ENCODE results near the gene NOS1AP. TPM values are rescaled to one million over a fixed set of nuclear protein-coding genes. Genes with fewer than 3 reads are reported as not detected.
"Not testable (repeated sequence)": the region's sequence is repeated elsewhere in the genome, so short reads cannot be mapped to it uniquely, and the experiment has no call there.

The NOS1AP gene
- total RNA-seq, 1 donor from 2014 or later, result 2.0 TPM

DNA sequence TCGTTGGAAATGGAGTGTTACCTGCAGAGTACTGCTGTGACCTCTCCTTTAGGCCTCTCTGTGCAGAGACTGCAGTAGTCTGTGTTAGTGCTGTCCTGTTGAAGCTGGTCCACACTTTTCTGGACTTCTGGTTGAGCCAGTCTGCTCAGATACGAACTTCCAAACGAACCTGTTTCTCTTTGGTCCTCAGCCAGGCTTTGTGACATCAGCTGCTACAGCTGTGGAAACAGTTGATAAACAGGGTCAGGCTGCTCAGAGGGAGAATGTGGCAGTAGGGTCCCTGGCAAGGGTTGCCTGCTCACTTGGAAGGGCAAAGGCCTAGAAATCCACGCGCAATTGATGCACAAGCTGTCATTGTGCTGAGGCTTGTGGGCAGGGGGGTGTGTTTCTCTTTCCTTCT is 98.8 kb downstream of the NOS1AP start:
- no peaks in the 10 kb centered on the region for H3K9me3 ChIP-seq
- H3K27me3 ChIP-seq, result no peaks in the 10 kb centered on the region
- H3K4me3 ChIP-seq, result no peak overlapping the region
- peaks cover 21% of the 10 kb centered on the region for H3K4me1 ChIP-seq
- no peak for TF ChIP-seq POLR2AphosphoS5 (IDR thresholded peaks at IDR 0.05; ENCODE audit: insufficient read depth in 1 of 2, low read depth in 1 of 2)
- DNase-seq (ENCODE audit: extremely low spot score in 2 of 2), result no peak
- H3K36me3 ChIP-seq, result no peaks in the 10 kb centered on the region
- no peak overlapping the region for H3K27ac ChIP-seq
- intact Hi-C loops (cut with DNase I), result no loop called here

DNA sequence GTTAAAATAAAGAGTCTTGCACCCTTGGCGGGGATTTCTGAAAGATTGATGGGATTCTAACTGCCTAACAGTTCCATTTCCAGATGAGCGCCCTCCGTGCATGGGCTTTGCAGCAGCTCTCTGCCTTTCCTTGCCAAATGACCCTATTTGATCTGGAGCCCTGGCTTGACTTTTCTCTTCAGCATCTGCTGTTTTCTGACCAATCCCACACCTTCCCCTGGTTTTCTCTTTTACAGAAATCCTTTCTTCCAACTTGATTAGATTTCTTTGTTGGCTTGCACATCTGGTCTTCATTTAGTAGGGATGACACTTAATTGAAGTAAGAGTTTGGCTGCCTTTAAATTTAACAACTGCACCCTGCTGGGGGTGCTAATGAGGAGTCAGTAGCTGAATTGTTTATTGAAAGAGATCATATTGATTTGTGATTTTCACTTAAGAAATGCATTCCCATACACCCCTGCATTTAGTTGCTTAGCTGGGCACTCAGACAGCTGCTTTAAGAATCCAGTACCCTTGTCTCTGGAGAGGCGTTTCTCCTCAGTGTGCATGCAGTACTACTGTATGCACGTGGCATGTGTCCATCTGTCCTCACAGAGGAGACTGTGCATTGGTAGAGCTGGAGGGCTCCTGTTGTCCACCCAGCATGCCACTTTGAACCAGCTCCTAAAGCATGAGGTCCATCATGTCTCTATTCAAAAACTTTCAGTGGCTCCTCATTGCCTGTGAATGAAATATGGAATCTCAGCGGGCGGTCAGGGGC is 99.7 kb downstream of the NOS1AP start:
- no peak for DNase-seq (ENCODE audit: extremely low spot score in 2 of 2)
- no peaks in the 10 kb centered on the region for H3K9me3 ChIP-seq
- TF ChIP-seq CTCF (IDR thresholded peaks at IDR 0.05) (no peak), POLR2A (IDR thresholded peaks at IDR 0.05) (no peak)
- H3K36me3 ChIP-seq, result no peaks in the 10 kb centered on the region
- no peak overlapping the region for H3K27ac ChIP-seq
- peaks cover 21% of the 10 kb centered on the region for H3K4me1 ChIP-seq
- intact Hi-C loops (cut with DNase I), result no loop called here
- no peak overlapping the region for H3K4me3 ChIP-seq
- no peaks in the 10 kb centered on the region for H3K27me3 ChIP-seq

GRCh38 chr1:162171111-162171510 is 101.6 kb downstream of the NOS1AP start:
- TF ChIP-seq CTCF (IDR thresholded peaks at IDR 0.05), result no peak
- TF ChIP-seq POLR2AphosphoS5 (IDR thresholded peaks at IDR 0.05; ENCODE audit: insufficient read depth in 1 of 2, low read depth in 1 of 2), result no peak
- TF ChIP-seq POLR2A (IDR thresholded peaks at IDR 0.05), result no peak
- intact Hi-C loops (cut with DNase I), result no loop called here
- no peaks in the 10 kb centered on the region for H3K9me3 ChIP-seq
- no peaks in the 10 kb centered on the region for H3K36me3 ChIP-seq
- no peak overlapping the region for H3K27ac ChIP-seq
- H3K27me3 ChIP-seq, result no peaks in the 10 kb centered on the region
- DNase-seq (ENCODE audit: extremely low spot score in 2 of 2), result no peak
- H3K4me3 ChIP-seq, result no peak overlapping the region
- peaks cover 21% of the 10 kb centered on the region for H3K4me1 ChIP-seq

- Histone ChIP-seq H3K27ac (no peak overlapping the region), H3K4me1 (peaks cover 12% of the 10 kb centered on the region), H3K36me3 (no peaks in the 10 kb centered on the region), H3K27me3 (no peaks in the 10 kb centered on the region), H3K9me3 (no peaks in the 10 kb centered on the region), H3K4me3 (no peak overlapping the region)
- DNase-seq (ENCODE audit: extremely low spot score in 2 of 2), result no peak
- intact Hi-C loops (cut with DNase I), result no loop called here
- TF ChIP-seq CTCF (IDR thresholded peaks at IDR 0.05) (no peak), POLR2A (IDR thresholded peaks at IDR 0.05) (no peak), POLR2AphosphoS5 (IDR thresholded peaks at IDR 0.05; ENCODE audit: insufficient read depth in 1 of 2, low read depth in 1 of 2) (no peak)
These were observed 103.0 kb downstream of the NOS1AP start for GRCh38 chr1:162172311-162173102.

DNA sequence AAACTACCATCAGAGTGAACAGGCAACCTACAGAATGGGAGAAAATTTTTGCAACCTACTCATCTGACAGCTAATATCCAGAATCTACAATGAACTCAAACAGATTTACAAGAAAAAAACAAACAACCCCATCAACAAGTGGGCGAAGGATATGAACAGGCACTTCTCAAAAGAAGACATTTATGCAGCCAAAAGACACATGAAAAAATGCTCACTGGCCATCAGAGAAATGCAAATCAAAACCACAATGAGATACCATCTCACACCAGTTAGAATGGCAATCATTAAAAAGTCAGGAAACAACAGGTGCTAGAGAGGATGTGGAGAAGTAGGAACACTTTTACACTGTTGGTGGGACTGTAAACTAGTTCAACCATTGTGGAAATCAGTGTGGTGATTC is 104.1 kb downstream of the NOS1AP start:
- H3K27ac ChIP-seq; H3K4me3 ChIP-seq; intact Hi-C loops (cut with DNase I); DNase-seq (ENCODE audit: extremely low spot score in 2 of 2); H3K36me3 ChIP-seq; H3K9me3 ChIP-seq; H3K4me1 ChIP-seq; H3K27me3 ChIP-seq: not testable (repeated sequence)

DNA sequence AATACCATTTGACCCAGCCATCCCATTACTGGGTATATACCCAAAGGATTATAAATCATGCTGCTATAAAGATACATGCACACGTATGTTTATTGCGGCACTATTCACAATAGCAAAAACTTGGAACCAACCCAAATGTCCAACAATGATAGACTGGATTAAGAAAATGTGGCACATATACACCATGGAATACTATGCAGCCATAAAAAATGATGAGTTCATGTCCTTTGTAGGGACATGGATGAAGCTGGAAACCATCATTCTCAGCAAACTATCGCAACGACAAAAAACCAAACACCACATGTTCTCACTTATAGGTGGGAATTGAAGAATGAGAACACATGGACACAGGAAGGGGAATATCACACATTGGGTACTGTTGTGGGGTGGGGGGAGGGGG is 104.5 kb downstream of the NOS1AP start:
- H3K9me3 ChIP-seq; intact Hi-C loops (cut with DNase I); DNase-seq (ENCODE audit: extremely low spot score in 2 of 2); H3K27ac ChIP-seq; H3K4me3 ChIP-seq; H3K27me3 ChIP-seq; H3K4me1 ChIP-seq; H3K36me3 ChIP-seq: not testable (repeated sequence)

Measured in vagina (tissue), 2 donors.